ENCODE measurements around the gene PIAS4. TPM values are rescaled to one million over a fixed set of nuclear protein-coding genes. Genes with fewer than 3 reads are reported as not detected.

The PIAS4 gene
- total RNA-seq, 1 experiment from 2014 or later, result 45.9 TPM

DNA sequence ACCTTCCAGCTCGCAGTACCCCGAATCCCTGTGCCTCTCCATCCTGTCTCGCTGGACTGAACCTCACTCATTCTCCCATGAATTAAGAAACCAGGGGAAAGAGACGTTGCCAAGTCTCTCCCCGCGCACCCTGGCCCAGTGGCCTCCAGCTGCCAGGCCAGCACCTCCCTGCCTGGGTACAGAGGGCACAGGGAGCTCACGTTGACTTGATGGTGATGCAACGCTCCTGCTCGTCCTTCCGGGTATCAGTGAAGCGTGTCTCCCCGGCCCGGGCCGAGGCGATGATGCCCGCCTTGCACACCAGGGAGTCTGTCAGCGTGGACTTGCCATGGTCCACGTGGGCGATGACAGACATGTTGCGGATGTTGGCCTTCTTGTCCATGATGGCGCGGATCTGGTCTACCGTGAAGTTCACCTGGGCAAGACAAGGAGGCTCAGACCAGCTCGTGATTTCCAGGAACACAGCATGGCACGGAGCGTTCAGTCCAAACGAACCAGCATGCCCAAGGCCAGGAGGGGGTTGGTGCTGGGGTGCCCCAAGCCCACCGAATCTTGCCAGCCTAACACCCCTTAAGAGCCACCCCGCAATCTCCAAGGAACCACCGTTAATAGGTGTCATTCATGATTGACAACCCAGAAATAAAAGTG lies 23.5 kb upstream of the PIAS4 start (continued):
- TF ChIP-seq, protein P1, sequence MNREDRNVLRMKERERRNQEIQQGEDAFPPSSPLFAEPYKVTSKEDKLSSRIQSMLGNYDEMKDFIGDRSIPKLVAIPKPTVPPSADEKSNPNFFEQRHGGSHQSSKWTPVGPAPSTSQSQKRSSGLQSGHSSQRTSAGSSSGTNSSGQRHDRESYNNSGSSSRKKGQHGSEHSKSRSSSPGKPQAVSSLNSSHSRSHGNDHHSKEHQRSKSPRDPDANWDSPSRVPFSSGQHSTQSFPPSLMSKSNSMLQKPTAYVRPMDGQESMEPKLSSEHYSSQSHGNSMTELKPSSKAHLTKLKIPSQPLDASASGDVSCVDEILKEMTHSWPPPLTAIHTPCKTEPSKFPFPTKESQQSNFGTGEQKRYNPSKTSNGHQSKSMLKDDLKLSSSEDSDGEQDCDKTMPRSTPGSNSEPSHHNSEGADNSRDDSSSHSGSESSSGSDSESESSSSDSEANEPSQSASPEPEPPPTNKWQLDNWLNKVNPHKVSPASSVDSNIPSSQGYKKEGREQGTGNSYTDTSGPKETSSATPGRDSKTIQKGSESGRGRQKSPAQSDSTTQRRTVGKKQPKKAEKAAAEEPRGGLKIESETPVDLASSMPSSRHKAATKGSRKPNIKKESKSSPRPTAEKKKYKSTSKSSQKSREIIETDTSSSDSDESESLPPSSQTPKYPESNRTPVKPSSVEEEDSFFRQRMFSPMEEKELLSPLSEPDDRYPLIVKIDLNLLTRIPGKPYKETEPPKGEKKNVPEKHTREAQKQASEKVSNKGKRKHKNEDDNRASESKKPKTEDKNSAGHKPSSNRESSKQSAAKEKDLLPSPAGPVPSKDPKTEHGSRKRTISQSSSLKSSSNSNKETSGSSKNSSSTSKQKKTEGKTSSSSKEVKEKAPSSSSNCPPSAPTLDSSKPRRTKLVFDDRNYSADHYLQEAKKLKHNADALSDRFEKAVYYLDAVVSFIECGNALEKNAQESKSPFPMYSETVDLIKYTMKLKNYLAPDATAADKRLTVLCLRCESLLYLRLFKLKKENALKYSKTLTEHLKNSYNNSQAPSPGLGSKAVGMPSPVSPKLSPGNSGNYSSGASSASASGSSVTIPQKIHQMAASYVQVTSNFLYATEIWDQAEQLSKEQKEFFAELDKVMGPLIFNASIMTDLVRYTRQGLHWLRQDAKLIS (CRISPR knock-in tag; IDR thresholded peaks at IDR 0.05; ENCODE audit: borderline replicate concordance), result no peak
- TF ChIP-seq, protein P2, sequence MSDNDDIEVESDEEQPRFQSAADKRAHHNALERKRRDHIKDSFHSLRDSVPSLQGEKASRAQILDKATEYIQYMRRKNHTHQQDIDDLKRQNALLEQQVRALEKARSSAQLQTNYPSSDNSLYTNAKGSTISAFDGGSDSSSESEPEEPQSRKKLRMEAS (CRISPR knock-in tag; IDR thresholded peaks at IDR 0.05), result peak; percentile 36; the same call in 1 of the 2 replicates
- TF ChIP-seq ETV6 (CRISPR knock-in tag; IDR thresholded peaks at IDR 0.05) (no peak), ELF4 (CRISPR knock-in tag; IDR thresholded peaks at IDR 0.05; ENCODE audit: low read depth) (no peak)

DNA sequence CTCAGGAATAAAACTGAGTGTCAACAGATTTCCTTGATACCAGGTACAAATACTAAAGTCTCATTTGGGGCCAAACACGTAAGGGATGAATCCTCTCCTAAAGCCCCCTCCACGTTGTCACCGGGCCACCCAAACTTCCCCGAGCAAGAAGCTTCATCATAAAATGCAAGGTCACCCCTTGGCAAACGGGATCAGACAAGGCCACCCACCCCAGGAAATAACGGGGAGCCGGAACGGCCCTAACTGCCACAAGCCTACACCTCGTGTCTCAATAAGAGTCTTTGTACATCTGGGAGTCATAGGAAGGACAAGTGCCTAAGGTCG lies 23.0 kb upstream of the PIAS4 start:
- Mint-ChIP-seq H3K27ac (peak overlapping the region; percentile 98), H3K4me1 (peaks cover 39% of the 10 kb centered on the region), H3K27me3 (ENCODE audit: low read depth) (peaks cover 7% of the 10 kb centered on the region), H3K36me3 (peaks cover 57% of the 10 kb centered on the region), H3K4me3 (peak overlapping the region; percentile 96), H3K9me3 (no peaks in the 10 kb centered on the region)
- TF ChIP-seq, protein P3, sequence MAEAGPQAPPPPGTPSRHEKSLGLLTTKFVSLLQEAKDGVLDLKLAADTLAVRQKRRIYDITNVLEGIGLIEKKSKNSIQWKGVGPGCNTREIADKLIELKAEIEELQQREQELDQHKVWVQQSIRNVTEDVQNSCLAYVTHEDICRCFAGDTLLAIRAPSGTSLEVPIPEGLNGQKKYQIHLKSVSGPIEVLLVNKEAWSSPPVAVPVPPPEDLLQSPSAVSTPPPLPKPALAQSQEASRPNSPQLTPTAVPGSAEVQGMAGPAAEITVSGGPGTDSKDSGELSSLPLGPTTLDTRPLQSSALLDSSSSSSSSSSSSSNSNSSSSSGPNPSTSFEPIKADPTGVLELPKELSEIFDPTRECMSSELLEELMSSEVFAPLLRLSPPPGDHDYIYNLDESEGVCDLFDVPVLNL (CRISPR knock-in tag; IDR thresholded peaks at IDR 0.05; ENCODE audit: borderline replicate concordance, low read depth), result no peak
- TF ChIP-seq KAT7 (CRISPR knock-in tag; IDR thresholded peaks at IDR 0.05; ENCODE audit: borderline replicate concordance), result 0 out of 2 replicates have a peak, but pooled peaks have one; percentile 18
- ChIA-PET POLR2A (interaction anchor here (1.5 to 8.7 kb wide), 2 partner anchors 14 to 222 kb away, joined by 6 to 142 read pairs; partner anchors contain the start of genes DAPK3 and MRPL54), CTCF (no interaction called here)
- DNase-seq (ENCODE audit: low spot score), result no peak
- ATAC-seq, result no peak

DNA sequence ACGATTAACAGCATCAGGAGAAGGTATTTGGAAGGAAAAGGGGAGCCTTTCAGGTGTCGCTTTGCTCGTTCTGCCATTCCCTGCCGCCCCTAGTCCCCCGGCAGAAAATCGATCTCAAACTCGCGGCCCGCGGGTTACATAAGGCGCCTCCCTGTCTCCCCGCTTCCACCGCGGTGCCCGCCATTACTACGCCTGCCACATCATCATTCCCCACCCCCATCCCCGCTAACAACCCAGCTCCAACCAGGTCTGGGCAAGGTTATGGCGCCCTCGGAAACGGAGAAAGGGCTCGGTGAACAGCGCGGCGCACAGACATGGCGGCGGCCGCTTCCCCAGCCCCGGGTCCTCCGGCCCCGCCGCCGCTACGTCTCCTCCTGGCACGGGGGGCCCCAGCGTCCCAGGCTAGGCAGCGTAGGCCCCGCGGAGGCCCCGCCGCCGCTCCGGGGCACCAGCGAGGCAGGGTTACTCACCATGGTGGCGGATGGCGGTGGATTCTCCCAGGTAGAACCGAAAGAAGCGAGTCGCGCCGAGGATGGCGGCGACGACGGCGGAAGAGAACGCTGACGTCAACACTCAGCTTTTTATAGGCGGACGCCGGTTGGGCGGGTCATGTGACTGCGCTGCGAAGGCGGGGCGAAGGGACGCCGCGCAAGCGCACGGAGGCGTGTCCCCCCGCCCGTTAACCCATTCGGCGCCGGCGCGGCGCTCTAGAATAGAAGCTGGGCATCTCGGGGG lies 22.5 kb upstream of the PIAS4 start, which contains the start of gene EEF2:
Gene EEF2, minus strand, starts transcription at position 556 of the 735 bp plus-strand sequence. Its CDS starts 83 bp downstream, at position 473.
- ATAC-seq (0 out of 2 replicates have a peak, but pooled peaks have one; percentile 5), DNase-seq (ENCODE audit: low spot score) (peak; percentile 91)
- CTCF ChIA-PET, result interaction anchor here (0.7 to 1.6 kb wide), 4 partner anchors 14 to 155 kb away, joined by 3 to 9 read pairs (median 4); partner anchors contain the start of genes DAPK3 and NMRK2
- Mint-ChIP-seq H3K36me3 (peaks cover 52% of the 10 kb centered on the region), H3K4me3 (peak within 1 kb of the TSS; percentile 96), H3K9me3 (no peaks in the 10 kb centered on the region), H3K27ac (peak within 1 kb of the TSS; percentile 98), H3K4me1 (peaks cover 39% of the 10 kb centered on the region), H3K27me3 (ENCODE audit: low read depth) (peaks cover 7% of the 10 kb centered on the region)
- POLR2A ChIA-PET, result interaction anchor here (0.6 to 8.7 kb wide), 16 partner anchors 8 to 574 kb away, joined by 3 to 142 read pairs (median 4); partner anchors contain the start of genes DAPK3, MRPL54, NMRK2 and PIAS4
- TF ChIP-seq, protein P4, sequence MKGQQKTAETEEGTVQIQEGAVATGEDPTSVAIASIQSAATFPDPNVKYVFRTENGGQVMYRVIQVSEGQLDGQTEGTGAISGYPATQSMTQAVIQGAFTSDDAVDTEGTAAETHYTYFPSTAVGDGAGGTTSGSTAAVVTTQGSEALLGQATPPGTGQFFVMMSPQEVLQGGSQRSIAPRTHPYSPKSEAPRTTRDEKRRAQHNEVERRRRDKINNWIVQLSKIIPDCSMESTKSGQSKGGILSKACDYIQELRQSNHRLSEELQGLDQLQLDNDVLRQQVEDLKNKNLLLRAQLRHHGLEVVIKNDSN (CRISPR knock-in tag; IDR thresholded peaks at IDR 0.05), result peak; percentile 97
- TF ChIP-seq ELF4 (CRISPR knock-in tag; IDR thresholded peaks at IDR 0.05; ENCODE audit: low read depth) (no peak), EMX1 (CRISPR knock-in tag; IDR thresholded peaks at IDR 0.05) (no peak; the same call in 1 of the 2 replicates), KAT7 (CRISPR knock-in tag; IDR thresholded peaks at IDR 0.05; ENCODE audit: borderline replicate concordance) (0 out of 2 replicates have a peak, but pooled peaks have one; percentile 20), GTF2I (CRISPR knock-in tag; conservative IDR thresholded peaks at IDR 0.05) (no peak), ZBTB21 (CRISPR knock-in tag; IDR thresholded peaks at IDR 0.05; ENCODE audit: borderline replicate concordance) (peak; percentile 91), CREM (CRISPR knock-in tag; IDR thresholded peaks at IDR 0.05) (peak; percentile 92), JAZF1 (CRISPR knock-in tag; IDR thresholded peaks at IDR 0.05) (no peak), SP1 (CRISPR knock-in tag; conservative IDR thresholded peaks at IDR 0.05) (peak; percentile 93), ATF1 (CRISPR knock-in tag; IDR thresholded peaks at IDR 0.05) (0 out of 2 replicates have a peak, but pooled peaks have one; percentile 50), ZNF396 (CRISPR knock-in tag; IDR thresholded peaks at IDR 0.05; ENCODE audit: borderline replicate concordance) (no peak), JUN (CRISPR knock-in tag; IDR thresholded peaks at IDR 0.05) (peak; percentile 44; the same call in 1 of the 2 replicates), ZNF138 (CRISPR knock-in tag; conservative IDR thresholded peaks at IDR 0.05) (no peak), TP53 (CRISPR knock-in tag; IDR thresholded peaks at IDR 0.05) (peak; percentile 70; the same call in 1 of the 2 replicates), ZNF317 (CRISPR knock-in tag; IDR thresholded peaks at IDR 0.05; ENCODE audit: borderline replicate concordance, low read depth) (peak; percentile 48; the same call in 1 of the 2 replicates)
- TF ChIP-seq, protein P5, sequence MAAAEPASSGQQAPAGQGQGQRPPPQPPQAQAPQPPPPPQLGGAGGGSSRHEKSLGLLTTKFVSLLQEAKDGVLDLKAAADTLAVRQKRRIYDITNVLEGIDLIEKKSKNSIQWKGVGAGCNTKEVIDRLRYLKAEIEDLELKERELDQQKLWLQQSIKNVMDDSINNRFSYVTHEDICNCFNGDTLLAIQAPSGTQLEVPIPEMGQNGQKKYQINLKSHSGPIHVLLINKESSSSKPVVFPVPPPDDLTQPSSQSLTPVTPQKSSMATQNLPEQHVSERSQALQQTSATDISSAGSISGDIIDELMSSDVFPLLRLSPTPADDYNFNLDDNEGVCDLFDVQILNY (CRISPR knock-in tag; IDR thresholded peaks at IDR 0.05), result peak; percentile 74; the same call in 1 of the 2 replicates
- TF ChIP-seq, protein P6, sequence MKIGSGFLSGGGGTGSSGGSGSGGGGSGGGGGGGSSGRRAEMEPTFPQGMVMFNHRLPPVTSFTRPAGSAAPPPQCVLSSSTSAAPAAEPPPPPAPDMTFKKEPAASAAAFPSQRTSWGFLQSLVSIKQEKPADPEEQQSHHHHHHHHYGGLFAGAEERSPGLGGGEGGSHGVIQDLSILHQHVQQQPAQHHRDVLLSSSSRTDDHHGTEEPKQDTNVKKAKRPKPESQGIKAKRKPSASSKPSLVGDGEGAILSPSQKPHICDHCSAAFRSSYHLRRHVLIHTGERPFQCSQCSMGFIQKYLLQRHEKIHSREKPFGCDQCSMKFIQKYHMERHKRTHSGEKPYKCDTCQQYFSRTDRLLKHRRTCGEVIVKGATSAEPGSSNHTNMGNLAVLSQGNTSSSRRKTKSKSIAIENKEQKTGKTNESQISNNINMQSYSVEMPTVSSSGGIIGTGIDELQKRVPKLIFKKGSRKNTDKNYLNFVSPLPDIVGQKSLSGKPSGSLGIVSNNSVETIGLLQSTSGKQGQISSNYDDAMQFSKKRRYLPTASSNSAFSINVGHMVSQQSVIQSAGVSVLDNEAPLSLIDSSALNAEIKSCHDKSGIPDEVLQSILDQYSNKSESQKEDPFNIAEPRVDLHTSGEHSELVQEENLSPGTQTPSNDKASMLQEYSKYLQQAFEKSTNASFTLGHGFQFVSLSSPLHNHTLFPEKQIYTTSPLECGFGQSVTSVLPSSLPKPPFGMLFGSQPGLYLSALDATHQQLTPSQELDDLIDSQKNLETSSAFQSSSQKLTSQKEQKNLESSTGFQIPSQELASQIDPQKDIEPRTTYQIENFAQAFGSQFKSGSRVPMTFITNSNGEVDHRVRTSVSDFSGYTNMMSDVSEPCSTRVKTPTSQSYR (CRISPR knock-in tag; IDR thresholded peaks at IDR 0.05), result no peak

Data from WTC11 (cell line).